Neural cell (in vitro differentiated cells): Measurements from ENCODE around the gene TXNL4A. TPM values are rescaled to one million over a fixed set of nuclear protein-coding genes. Genes with fewer than 3 reads are reported as not detected.

Source experiments
- H2AFZ ChIP-seq: fragments of 200-600, 300-800 bp; sonication (generic), shearing (Covaris generic); 2 replicates; pipeline ENCODE4 v1.6.0; 2014; ENCODE audit warnings: low read depth, mild to moderate bottlenecking, antibody characterized with exemption, low read length, moderate library complexity
- H3F3A ChIP-seq: fragments of 200-600 bp; shearing (Covaris generic); 2 replicates; pipeline ENCODE4 v1.6.1; 2016; ENCODE audit warnings: mild to moderate bottlenecking, moderate library complexity, mixed read lengths, antibody characterized with exemption, low read length; ENCODE audit not compliant: insufficient read depth, poor library complexity, severe bottlenecking
- H3K27ac ChIP-seq: fragments of 200-600, 300-800 bp; sonication (generic), shearing (Covaris generic); 2 replicates; pipeline ENCODE4 v1.5.1; 2014; ENCODE audit warnings: mild to moderate bottlenecking, low read length, moderate library complexity
- H3K27me3 ChIP-seq: fragments of 300-800, 200-600 bp; sonication (generic), shearing (Covaris generic); 2 replicates; pipeline ENCODE4 v1.6.0; 2014; ENCODE audit warnings: mild to moderate bottlenecking, low read depth, low read length, moderate library complexity; ENCODE audit not compliant: insufficient read depth
- H3K36me3 ChIP-seq: fragments of 300-800, 200-600 bp; sonication (generic), shearing (Covaris generic); 2 replicates; pipeline ENCODE4 v1.5.1; 2014; ENCODE audit warnings: mild to moderate bottlenecking, antibody characterized with exemption, low read length, moderate library complexity; ENCODE audit not compliant: insufficient read depth
- H3K4me2 ChIP-seq: fragments of 300-800, 200-600 bp; sonication (generic), shearing (Covaris generic); 2 replicates; pipeline ENCODE4 v1.6.0; 2014; ENCODE audit warnings: mild to moderate bottlenecking, low read length
- H3K4me3 ChIP-seq: fragments of 300-800, 200-600 bp; sonication (generic), shearing (Covaris generic); 2 replicates; pipeline ENCODE4 v1.5.1; 2014; ENCODE audit warnings: mild to moderate bottlenecking, low read length, moderate library complexity
- H3K79me2 ChIP-seq: fragments of 200-600 bp; shearing (Covaris generic); replicated peaks from 2 replicates; pipeline ENCODE4 v1.6.0; 2014; ENCODE audit warnings: mild to moderate bottlenecking, low read length, moderate library complexity; ENCODE audit not compliant: insufficient read depth
- H3K9ac ChIP-seq: fragments of 300-800, 200-600 bp; sonication (generic), shearing (Covaris generic); 2 replicates; pipeline ENCODE4 v1.6.1; 2016; ENCODE audit warnings: mild to moderate bottlenecking, low read length, mixed read lengths
- H3K9me2 ChIP-seq: fragments of 200-600 bp; shearing (Covaris generic); 2 replicates; pipeline ENCODE4 v1.6.1; 2016; ENCODE audit warnings: mild to moderate bottlenecking, low read length, mixed read lengths; ENCODE audit not compliant: insufficient read depth
- H3K9me3 ChIP-seq: fragments of 200-600, 300-800 bp; sonication (generic), shearing (Covaris generic); 2 replicates; pipeline ENCODE4 v1.6.1; 2016; ENCODE audit warnings: mild to moderate bottlenecking, mixed run types, low read length, moderate library complexity, mixed read lengths
- H4K20me1 ChIP-seq: fragments of 200-600 bp; shearing (Covaris generic); 2 replicates; pipeline ENCODE4 v1.6.1; 2016; ENCODE audit warnings: mild to moderate bottlenecking, mixed run types; ENCODE audit not compliant: insufficient read depth
- EP300 ChIP-seq: fragments of 450-650 bp; conservative IDR thresholded peaks from 2 replicates; pipeline ENCODE4 v1.6.1; 2014; ENCODE audit warnings: antibody characterized with exemption, mild to moderate bottlenecking, moderate library complexity; ENCODE audit not compliant: poor library complexity, severe bottlenecking
- EZH2 ChIP-seq: fragments of 200-600, 300-800 bp; shearing (Covaris generic), sonication (generic); IDR thresholded peaks from 2 replicates; pipeline ENCODE4 v1.6.1; 2014; ENCODE audit warnings: antibody characterized with exemption, low read length, borderline replicate concordance, mild to moderate bottlenecking; ENCODE audit not compliant: insufficient read depth, poor library complexity, severe bottlenecking
- MXI1 ChIP-seq: fragments of 450-650 bp; conservative IDR thresholded peaks from 2 replicates; pipeline ENCODE4 v1.6.1; 2014; ENCODE audit warnings: antibody characterized with exemption, mild to moderate bottlenecking; ENCODE audit not compliant: poor library complexity, severe bottlenecking
- POLR2AphosphoS5 ChIP-seq: IDR thresholded peaks from 2 replicates; pipeline ENCODE4 v1.6.1; 2012
- RAD21 ChIP-seq: fragments of 450-650 bp; conservative IDR thresholded peaks from 2 replicates; pipeline ENCODE4 v1.6.1; 2014; ENCODE audit warnings: antibody characterized with exemption, mild to moderate bottlenecking, moderate library complexity
- SMC3 ChIP-seq: fragments of 450-650 bp; conservative IDR thresholded peaks from 2 replicates; pipeline ENCODE4 v1.6.1; 2014; ENCODE audit warnings: antibody characterized with exemption, mild to moderate bottlenecking, moderate library complexity; ENCODE audit not compliant: poor library complexity
- TAF1 ChIP-seq: IDR thresholded peaks from 2 replicates; pipeline ENCODE4 v1.6.1; 2012; ENCODE audit warnings: low read depth
- polyA plus RNA-seq: library from polyadenylated mRNA; depleted of rRNA; stranded (reverse); fragments of >200 nt; gene quantifications from 2 replicates; pipeline ENCODE4 v1.2.3, GENCODE V29; 2014
- TF ChIP-seq, protein P1 (sequence below): fragments of 450-650 bp; IDR thresholded peaks from 2 replicates; pipeline ENCODE4 v1.5.1; 2014; ENCODE audit warnings: antibody characterized with exemption, mild to moderate bottlenecking, moderate library complexity; ENCODE audit not compliant: poor library complexity, severe bottlenecking

TXNL4A gene
- polyA plus RNA-seq, 1 donor from 2014 or later = 163 TPM

DNA sequence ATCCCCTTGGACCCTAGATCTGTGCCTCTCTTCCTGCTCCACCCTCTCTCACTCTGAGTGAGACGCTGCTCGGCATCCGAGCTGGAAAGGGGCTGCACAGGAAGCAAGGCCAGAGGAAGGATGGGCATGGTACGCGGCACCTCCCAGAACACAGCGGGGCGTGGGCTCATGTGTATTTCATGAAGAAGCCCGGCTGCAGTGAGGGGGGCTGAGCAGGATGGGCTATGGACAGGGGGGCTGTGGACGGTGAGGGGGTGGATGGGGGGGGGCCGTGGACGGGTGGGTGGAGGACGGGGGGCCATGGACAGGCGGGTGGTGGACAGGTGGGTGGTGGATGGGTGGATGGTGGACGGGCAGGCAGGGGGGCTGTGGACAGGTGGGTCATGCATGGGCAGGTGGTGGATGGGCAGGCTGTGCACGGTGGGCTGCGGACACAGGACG lies 65.4 kb downstream of the TXNL4A start:
- peaks cover 24% of the 10 kb centered on the region for H3K9me3 ChIP-seq
- H4K20me1 ChIP-seq = no peaks in the 10 kb centered on the region
- no peaks in the 10 kb centered on the region for H3K79me2 ChIP-seq
- H3K36me3 ChIP-seq = peaks cover 4% of the 10 kb centered on the region
- TF ChIP-seq EZH2 = no peak
- TF ChIP-seq EP300 = no peak
- TF ChIP-seq, protein P1, sequence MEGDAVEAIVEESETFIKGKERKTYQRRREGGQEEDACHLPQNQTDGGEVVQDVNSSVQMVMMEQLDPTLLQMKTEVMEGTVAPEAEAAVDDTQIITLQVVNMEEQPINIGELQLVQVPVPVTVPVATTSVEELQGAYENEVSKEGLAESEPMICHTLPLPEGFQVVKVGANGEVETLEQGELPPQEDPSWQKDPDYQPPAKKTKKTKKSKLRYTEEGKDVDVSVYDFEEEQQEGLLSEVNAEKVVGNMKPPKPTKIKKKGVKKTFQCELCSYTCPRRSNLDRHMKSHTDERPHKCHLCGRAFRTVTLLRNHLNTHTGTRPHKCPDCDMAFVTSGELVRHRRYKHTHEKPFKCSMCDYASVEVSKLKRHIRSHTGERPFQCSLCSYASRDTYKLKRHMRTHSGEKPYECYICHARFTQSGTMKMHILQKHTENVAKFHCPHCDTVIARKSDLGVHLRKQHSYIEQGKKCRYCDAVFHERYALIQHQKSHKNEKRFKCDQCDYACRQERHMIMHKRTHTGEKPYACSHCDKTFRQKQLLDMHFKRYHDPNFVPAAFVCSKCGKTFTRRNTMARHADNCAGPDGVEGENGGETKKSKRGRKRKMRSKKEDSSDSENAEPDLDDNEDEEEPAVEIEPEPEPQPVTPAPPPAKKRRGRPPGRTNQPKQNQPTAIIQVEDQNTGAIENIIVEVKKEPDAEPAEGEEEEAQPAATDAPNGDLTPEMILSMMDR = no peak
- no peak for TF ChIP-seq POLR2AphosphoS5
- TF ChIP-seq MXI1 = no peak
- no peak overlapping the region for H3K4me3 ChIP-seq
- H3K4me2 ChIP-seq = no peak overlapping the region
- H3K27me3 ChIP-seq = no peaks in the 10 kb centered on the region
- H3K27ac ChIP-seq = no peak overlapping the region
- H3K9ac ChIP-seq = no peak overlapping the region
- H3K9me2 ChIP-seq = no peaks in the 10 kb centered on the region
- H3F3A ChIP-seq = no peaks in the 10 kb centered on the region
- no peak overlapping the region for H2AFZ ChIP-seq

DNA sequence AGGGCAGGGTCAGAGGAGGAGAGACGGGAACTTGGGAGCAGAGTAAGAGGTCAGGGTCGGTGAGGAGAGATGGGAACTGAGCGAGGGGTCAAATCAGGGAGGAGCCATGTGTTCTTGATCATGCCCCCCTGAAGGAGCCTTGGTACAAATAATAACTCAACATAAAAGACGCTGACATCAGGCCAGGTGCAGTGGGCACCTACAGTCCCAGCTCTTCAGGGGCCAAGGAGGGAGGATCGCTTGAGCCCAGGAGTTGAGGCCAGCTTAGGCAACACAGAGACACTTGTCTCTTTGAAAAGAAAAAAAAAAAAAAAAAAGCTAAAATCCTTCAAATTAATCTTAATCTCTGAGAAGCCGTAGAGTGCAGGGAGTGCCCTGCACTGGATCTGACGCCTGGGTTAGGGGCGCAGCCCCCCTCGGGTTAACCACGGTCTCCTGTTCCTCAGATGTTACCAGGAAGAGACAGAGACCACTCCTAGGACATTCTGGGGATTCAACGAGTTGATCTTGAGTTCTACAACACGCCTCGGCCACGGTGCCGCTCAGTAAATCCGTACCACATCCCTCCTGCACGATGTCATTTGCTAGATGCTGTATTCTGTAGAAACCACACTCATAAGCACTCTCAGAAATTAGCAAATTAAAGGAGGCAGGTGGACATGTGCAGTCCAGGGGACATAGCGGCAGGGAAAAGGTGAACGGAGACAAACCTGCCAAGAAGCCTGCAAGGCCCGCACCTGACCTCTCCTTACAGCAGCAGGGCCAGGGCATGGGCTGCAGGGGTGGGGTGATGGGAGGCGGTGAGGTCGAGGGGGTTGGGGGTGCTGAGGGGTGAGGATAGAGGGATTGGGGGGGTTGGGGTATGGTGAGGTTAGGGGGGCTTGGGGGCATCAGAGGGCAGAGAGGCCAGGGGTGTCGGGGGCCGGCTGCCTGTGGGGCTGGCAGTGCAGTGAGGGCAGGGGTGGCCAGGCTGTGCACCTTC lies 66.1 kb downstream of the TXNL4A start:
- Histone ChIP-seq H3K36me3 (peaks cover 6% of the 10 kb centered on the region), H3F3A (no peaks in the 10 kb centered on the region), H3K4me3 (no peak overlapping the region)

More for the DNA sequence above, 66.1 kb downstream of the TXNL4A start:
- Histone ChIP-seq H3K9me2 (no peaks in the 10 kb centered on the region), H3K27ac (no peak overlapping the region), H3K79me2 (no peaks in the 10 kb centered on the region), H3K9ac (no peak overlapping the region), H3K9me3 (peaks cover 23% of the 10 kb centered on the region), H3K27me3 (no peaks in the 10 kb centered on the region), H3K4me2 (no peak overlapping the region), H4K20me1 (no peaks in the 10 kb centered on the region), H2AFZ (no peak overlapping the region)
- no peak for TF ChIP-seq TAF1
- no peak for TF ChIP-seq RAD21
- TF ChIP-seq, protein P1 = no peak
- no peak for TF ChIP-seq POLR2AphosphoS5
- TF ChIP-seq MXI1 = no peak
- no peak for TF ChIP-seq EP300
- no peak for TF ChIP-seq SMC3

Other genes starting within 250 kb of the TXNL4A start
- not detected in 2 replicates for gene KCNG2, start 190.6 kb downstream of the TXNL4A start, polyA plus RNA-seq
- gene SLC66A2, start 36.9 kb downstream of the TXNL4A start, polyA plus RNA-seq = 66.7 and 68.2 TPM in 2 replicates
- gene HSBP1L1, start 23.9 kb downstream of the TXNL4A start, polyA plus RNA-seq = 0.66 and 0.84 TPM in 2 replicates
- gene RBFA, start 45.9 kb upstream of the TXNL4A start, polyA plus RNA-seq = 78.1 and 86.8 TPM in 2 replicates
- 15.8 and 16.9 TPM in 2 replicates for gene ADNP2, start 120.7 kb upstream of the TXNL4A start, polyA plus RNA-seq